Stimulated activated CD8-positive, alpha-beta memory T cell treated with anti-CD3 and anti-CD28 coated beads, Interleukin-15, amount 100 ng/mL, for 1 hour (primary cell): Measurements from ENCODE around the gene RRM2.
"Not testable (repeated sequence)": the region's sequence is repeated elsewhere in the genome, so short reads cannot be mapped to it uniquely, and the experiment has no call there.

ENCODE experiments used
- DNase-seq: peaks from one replicate; pipeline ENCODE4 v3.0.0-alpha.2; 2020; ENCODE audit warnings: low read depth

RRM2 gene

GRCh38 chr2:10132596-10132995 is 10.1 kb downstream of the RRM2 start:
- no peak for DNase-seq

- no peak for DNase-seq
These were observed 10.6 kb downstream of the RRM2 start for GRCh38 chr2:10132996-10133647.

GRCh38 chr2:10135296-10136089 is 13.0 kb downstream of the RRM2 start:
- DNase-seq = no peak

GRCh38 chr2:10136101-10136934 is 13.8 kb downstream of the RRM2 start:
- no peak for DNase-seq

GRCh38 chr2:10137053-10137843 is 14.7 kb downstream of the RRM2 start:
- no peak for DNase-seq

- no peak for DNase-seq
These were observed 17.0 kb downstream of the RRM2 start for GRCh38 chr2:10139536-10139935.

GRCh38 chr2:10140841-10141610 is 18.5 kb downstream of the RRM2 start:
- no peak for DNase-seq

- DNase-seq = no peak
These were observed 19.4 kb downstream of the RRM2 start for GRCh38 chr2:10141736-10142639.

GRCh38 chr2:10142640-10142965 is 20.1 kb downstream of the RRM2 start:
- DNase-seq = no peak

GRCh38 chr2:10144771-10145518 is 22.4 kb downstream of the RRM2 start:
- no peak for DNase-seq

- DNase-seq = no peak
These were observed 23.2 kb downstream of the RRM2 start for GRCh38 chr2:10145519-10146357.

GRCh38 chr2:10146366-10147005 is 23.9 kb downstream of the RRM2 start:
- no peak for DNase-seq

- not testable (repeated sequence) for DNase-seq
These were observed 24.6 kb downstream of the RRM2 start for GRCh38 chr2:10147050-10147660.

- DNase-seq = no peak
These were observed 25.7 kb downstream of the RRM2 start for GRCh38 chr2:10148268-10148667.

GRCh38 chr2:10149635-10150034 is 27.1 kb downstream of the RRM2 start:
- DNase-seq = no peak

- DNase-seq = no peak
These were observed 27.9 kb downstream of the RRM2 start for GRCh38 chr2:10150436-10150835.

- no peak for DNase-seq
These were observed 28.9 kb downstream of the RRM2 start for GRCh38 chr2:10151462-10151861.

- no peak for DNase-seq
These were observed 34.8 kb downstream of the RRM2 start for GRCh38 chr2:10157293-10157692.
